Endodermal cell (in vitro differentiated cells): ENCODE measurements around the gene ALX4. TPM values are rescaled to one million over a fixed set of nuclear protein-coding genes. Genes with fewer than 3 reads are reported as not detected.

ENCODE experiments used
- DNase-seq: peaks from one replicate; pipeline ENCODE4 v3.0.0-alpha.2; 2017
- H3K27ac ChIP-seq: 2 replicates; pipeline ENCODE4 v1.5.1; 2013; ENCODE audit warnings: mild to moderate bottlenecking, low read depth, low read length, moderate library complexity
- H3K27me3 ChIP-seq: 2 replicates; pipeline ENCODE4 v1.6.1; 2013; ENCODE audit warnings: mild to moderate bottlenecking, low read length, moderate library complexity; ENCODE audit not compliant: insufficient read depth, control insufficient read depth, poor library complexity, severe bottlenecking
- H3K36me3 ChIP-seq: 2 replicates; pipeline ENCODE4 v1.7.0; 2013; ENCODE audit warnings: mild to moderate bottlenecking, low read length, moderate library complexity; ENCODE audit not compliant: control insufficient read depth, insufficient read depth
- H3K4me1 ChIP-seq: one replicate; pipeline ENCODE4 v1.7.0; 2013; ENCODE audit warnings: low read length; ENCODE audit not compliant: control insufficient read depth, insufficient read depth
- H3K4me3 ChIP-seq: 2 replicates; pipeline ENCODE4 v1.5.1; 2013; ENCODE audit warnings: mild to moderate bottlenecking, low read length, moderate library complexity
- H3K9ac ChIP-seq: 2 replicates; pipeline ENCODE4 v1.6.1; 2013; ENCODE audit warnings: mild to moderate bottlenecking, low read length, moderate library complexity; ENCODE audit not compliant: poor library complexity, severe bottlenecking; ENCODE audit errors: extremely low read depth
- H3K9me3 ChIP-seq: 2 replicates; pipeline ENCODE4 v1.6.1; 2013; ENCODE audit warnings: mild to moderate bottlenecking, low read length, moderate library complexity; ENCODE audit not compliant: control insufficient read depth
- H3K27ac Mint-ChIP-seq: 2 replicates; pipeline ENCODE4 v1.8.0; 2020; ENCODE audit warnings: mixed read lengths
- H3K27me3 Mint-ChIP-seq: 2 replicates; pipeline ENCODE4 v1.8.0; 2021; ENCODE audit warnings: mild to moderate bottlenecking, mixed read lengths; ENCODE audit not compliant: insufficient read depth
- H3K36me3 Mint-ChIP-seq: 2 replicates; pipeline ENCODE4 v1.8.0; 2020; ENCODE audit warnings: low read depth, mixed read lengths
- H3K4me1 Mint-ChIP-seq: 2 replicates; pipeline ENCODE4 v1.8.0; 2020; ENCODE audit warnings: mixed read lengths
- H3K4me3 Mint-ChIP-seq: 2 replicates; pipeline ENCODE4 v1.8.0; 2020; ENCODE audit warnings: mild to moderate bottlenecking, moderate library complexity, mixed read lengths
- H3K9me3 Mint-ChIP-seq: 2 replicates; pipeline ENCODE4 v1.8.0; 2020; ENCODE audit warnings: mild to moderate bottlenecking, mixed read lengths
- WGBS, 2 experiments: methylation state at CpG; one replicate each; pipeline versions ENCODE4 v1.1.5 to v1.1.7; 2013; ENCODE audit warnings: missing lambda C conversion rate in 2 of 2, mixed read lengths in 1 of 2; ENCODE audit not compliant: insufficient coverage in 1 of 2, insufficient read length in 1 of 2; 5-methylcytosine and 5-hydroxymethylcytosine counted together
- total RNA-seq, 2 donors: library from RNA; stranded (reverse); fragmentation: NEBNext Ultra II Directional in 1 of 2; extraction: Animal tissue kit (Norgen Biotek cat#: 25700) in 1 of 2; gene quantifications; 2 replicates in 1 of 2; 3 replicates in 1 of 2; pipeline ENCODE4 v1.2.1, GENCODE V29; 2021
- TF ChIP-seq, protein P1 (sequence below): fragments of 200-600 bp; sonication (generic); conservative IDR thresholded peaks from 2 replicates; pipeline ENCODE4 v1.5.0; 2021; ENCODE audit warnings: antibody characterized with exemption, mild to moderate bottlenecking

Gene ALX4
- total RNA-seq, 2 donors from 2014 or later, result not detected

DNA sequence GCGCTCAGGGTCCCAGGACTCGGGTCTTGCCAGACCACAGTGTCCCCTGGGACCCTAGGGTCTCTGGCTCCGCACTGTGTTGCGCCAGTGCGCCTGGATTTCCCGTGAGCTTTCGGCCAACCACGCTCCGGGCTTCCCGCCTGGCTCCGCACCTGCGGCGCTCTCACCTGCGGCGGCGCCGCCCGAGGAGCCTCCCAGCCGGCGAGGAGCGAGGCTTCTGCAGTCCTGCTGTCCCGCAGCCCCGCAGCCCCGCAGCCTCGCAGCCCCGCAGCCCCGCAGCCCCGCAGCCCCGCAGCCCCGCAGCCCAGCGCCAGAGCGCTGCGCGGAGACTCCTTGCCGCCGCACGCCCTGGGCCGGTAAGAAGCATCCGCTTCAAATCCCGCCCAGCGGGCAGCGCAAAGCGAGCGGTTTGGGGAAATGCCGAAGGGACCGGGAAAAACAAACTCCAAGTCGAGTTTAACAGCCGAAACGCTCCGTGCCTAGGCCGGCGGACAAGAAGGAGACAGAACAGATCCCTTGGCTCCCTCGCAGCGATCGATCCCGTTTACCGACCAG lies 939 bp downstream of the ALX4 start:
- Mint-ChIP-seq H3K27me3 (peaks cover 100% of the 10 kb centered on the region), H3K36me3 (no peaks in the 10 kb centered on the region), H3K9me3 (no peaks in the 10 kb centered on the region), H3K4me3 (peak overlapping the region; percentile 42), H3K27ac (no peak overlapping the region), H3K4me1 (peaks cover 25% of the 10 kb centered on the region)
- 1 to 3% methylated on average over 24 to 57 of the region's 57 CpGs for WGBS, 2 experiments
- DNase-seq, result no peak
- H3K27me3 ChIP-seq, result peaks cover 100% of the 10 kb centered on the region
- H3K9ac ChIP-seq, result no peak overlapping the region
- no peaks in the 10 kb centered on the region for H3K4me1 ChIP-seq
- TF ChIP-seq, protein P1, sequence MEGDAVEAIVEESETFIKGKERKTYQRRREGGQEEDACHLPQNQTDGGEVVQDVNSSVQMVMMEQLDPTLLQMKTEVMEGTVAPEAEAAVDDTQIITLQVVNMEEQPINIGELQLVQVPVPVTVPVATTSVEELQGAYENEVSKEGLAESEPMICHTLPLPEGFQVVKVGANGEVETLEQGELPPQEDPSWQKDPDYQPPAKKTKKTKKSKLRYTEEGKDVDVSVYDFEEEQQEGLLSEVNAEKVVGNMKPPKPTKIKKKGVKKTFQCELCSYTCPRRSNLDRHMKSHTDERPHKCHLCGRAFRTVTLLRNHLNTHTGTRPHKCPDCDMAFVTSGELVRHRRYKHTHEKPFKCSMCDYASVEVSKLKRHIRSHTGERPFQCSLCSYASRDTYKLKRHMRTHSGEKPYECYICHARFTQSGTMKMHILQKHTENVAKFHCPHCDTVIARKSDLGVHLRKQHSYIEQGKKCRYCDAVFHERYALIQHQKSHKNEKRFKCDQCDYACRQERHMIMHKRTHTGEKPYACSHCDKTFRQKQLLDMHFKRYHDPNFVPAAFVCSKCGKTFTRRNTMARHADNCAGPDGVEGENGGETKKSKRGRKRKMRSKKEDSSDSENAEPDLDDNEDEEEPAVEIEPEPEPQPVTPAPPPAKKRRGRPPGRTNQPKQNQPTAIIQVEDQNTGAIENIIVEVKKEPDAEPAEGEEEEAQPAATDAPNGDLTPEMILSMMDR, result no peak
- H3K27ac ChIP-seq, result no peak overlapping the region
- H3K36me3 ChIP-seq, result no peaks in the 10 kb centered on the region
- no peaks in the 10 kb centered on the region for H3K9me3 ChIP-seq
- H3K4me3 ChIP-seq, result no peak overlapping the region

DNA sequence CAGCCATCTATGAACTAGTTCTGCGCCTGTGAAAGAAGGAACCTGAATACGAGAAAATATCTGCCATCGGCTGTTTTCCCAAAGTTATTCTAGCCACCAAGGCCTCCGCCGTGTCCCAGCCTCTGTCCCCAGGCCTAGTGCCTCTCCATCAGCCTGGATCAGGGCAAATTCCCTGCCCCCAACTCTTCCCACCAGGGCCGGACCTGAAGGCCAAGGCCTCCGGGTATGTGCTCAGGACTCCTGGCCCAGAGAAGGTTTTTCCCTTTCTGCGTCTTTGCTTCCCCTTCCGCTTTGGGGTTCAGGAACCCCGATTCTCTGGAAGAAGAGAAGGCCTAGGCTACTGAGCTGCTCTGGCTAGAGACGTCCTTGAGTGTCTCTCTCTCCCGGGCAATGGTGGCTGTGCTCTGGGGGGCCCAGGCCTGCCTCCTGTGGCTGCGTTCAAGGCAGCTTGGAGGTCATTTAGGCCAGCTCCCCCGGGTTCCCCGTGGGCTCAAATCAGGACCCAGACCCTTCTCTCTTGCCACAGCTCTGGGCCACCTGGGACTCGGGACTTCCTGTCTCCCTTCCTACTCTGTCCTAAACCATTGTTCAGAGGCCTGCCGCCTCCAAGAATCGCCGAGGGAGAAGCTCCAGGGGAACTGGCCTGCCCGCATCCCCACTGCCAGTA lies 1.6 kb downstream of the ALX4 start:
- peak; percentile 63 for DNase-seq
- Mint-ChIP-seq H3K4me3 (no peak overlapping the region), H3K9me3 (no peaks in the 10 kb centered on the region), H3K36me3 (no peaks in the 10 kb centered on the region), H3K4me1 (peaks cover 25% of the 10 kb centered on the region), H3K27me3 (peaks cover 100% of the 10 kb centered on the region), H3K27ac (no peak overlapping the region)
- TF ChIP-seq, protein P1, result no peak
- 36 to 42% methylated on average over 16 to 20 of the region's 20 CpGs for WGBS, 2 experiments
- Histone ChIP-seq H3K4me3 (no peak overlapping the region), H3K36me3 (no peaks in the 10 kb centered on the region), H3K4me1 (no peaks in the 10 kb centered on the region), H3K27me3 (peaks cover 100% of the 10 kb centered on the region), H3K9me3 (no peaks in the 10 kb centered on the region), H3K27ac (no peak overlapping the region), H3K9ac (no peak overlapping the region)

DNA sequence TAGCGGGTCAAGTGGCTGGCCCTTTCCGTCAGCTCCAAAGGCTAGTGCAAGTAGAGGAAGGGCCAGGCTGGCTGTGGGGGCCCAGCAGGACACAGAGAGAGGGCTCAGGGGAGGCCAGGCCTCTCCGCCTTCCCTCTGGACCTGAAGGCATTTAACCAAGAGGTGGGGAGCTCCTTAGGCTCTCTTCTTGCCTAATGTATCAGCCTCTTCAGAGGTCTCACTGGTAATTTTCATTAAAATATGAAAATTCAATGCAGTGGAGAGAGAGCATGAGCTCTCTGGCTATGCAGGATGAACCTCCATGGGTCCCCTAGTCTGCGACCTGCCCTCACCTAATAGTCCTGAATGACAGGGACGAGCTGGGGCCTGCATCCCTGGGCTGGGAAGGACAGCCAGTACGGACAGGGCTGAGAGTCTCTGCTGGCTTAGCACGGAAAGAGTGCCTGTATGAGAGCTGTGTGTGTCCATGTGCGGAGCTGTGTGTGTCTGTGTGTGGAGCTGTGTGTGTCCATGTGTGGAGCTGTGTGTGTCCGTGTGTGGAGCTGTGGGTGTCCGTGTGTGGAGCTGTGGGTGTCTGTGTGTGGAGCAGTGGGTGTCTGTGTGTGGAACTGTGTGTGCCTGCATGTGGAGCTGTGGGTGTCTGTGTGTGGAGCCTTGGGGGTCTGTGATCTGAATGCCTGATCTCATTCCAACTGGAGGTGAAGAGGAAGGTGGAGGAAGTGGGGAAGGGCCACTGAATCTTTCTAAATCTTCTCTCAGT lies 2.4 kb downstream of the ALX4 start:
- Mint-ChIP-seq H3K9me3 (no peaks in the 10 kb centered on the region), H3K27me3 (peaks cover 100% of the 10 kb centered on the region), H3K4me3 (no peak overlapping the region), H3K27ac (no peak overlapping the region), H3K4me1 (peaks cover 25% of the 10 kb centered on the region), H3K36me3 (no peaks in the 10 kb centered on the region)
- no peaks in the 10 kb centered on the region for H3K36me3 ChIP-seq
- H3K9me3 ChIP-seq, result no peaks in the 10 kb centered on the region
- H3K27ac ChIP-seq, result no peak overlapping the region
- peak; percentile 52 for DNase-seq
- no peak overlapping the region for H3K9ac ChIP-seq
- TF ChIP-seq, protein P1, result no peak
- WGBS, 2 experiments, result 60 to 63% methylated on average over 6 to 10 of the region's 10 CpGs
- no peaks in the 10 kb centered on the region for H3K4me1 ChIP-seq
- no peak overlapping the region for H3K4me3 ChIP-seq
- H3K27me3 ChIP-seq, result peaks cover 100% of the 10 kb centered on the region
